ENCODE results near the gene NIPSNAP2.

- TF ChIP-seq POLR2A (IDR thresholded peaks at IDR 0.05) (no peak), CTCF (IDR thresholded peaks at IDR 0.05) (no peak)
These were observed 9.4 kb downstream of the NIPSNAP2 start for GRCh38 chr7:55973747-55974250.
